GM15510 (cell line): ENCODE measurements around the gene TUSC1.

Source experiments
- POLR2A ChIP-seq: IDR thresholded peaks from 3 replicates; pipeline ENCODE4 v1.6.1; 2011; ENCODE audit warnings: borderline replicate concordance; ENCODE audit not compliant: insufficient read length; ENCODE audit errors: extremely low read depth

The TUSC1 gene

GRCh38 chr9:25654417-25654816 is 23.8 kb downstream of the TUSC1 start:
- no peak for TF ChIP-seq POLR2A

- no peak for TF ChIP-seq POLR2A
These were observed 30.1 kb downstream of the TUSC1 start for GRCh38 chr9:25648116-25648515.

GRCh38 chr9:25636026-25636425 is 42.2 kb downstream of the TUSC1 start:
- TF ChIP-seq POLR2A = no peak

- no peak for TF ChIP-seq POLR2A
These were observed 49.0 kb downstream of the TUSC1 start for GRCh38 chr9:25629231-25629630.
